Tibial nerve (tissue), 4 donors: ENCODE measurements around the gene SLC44A2.

Experiments used
- EP300 ChIP-seq, 2 donors: sonication (generic); formaldehyde crosslinking; IDR thresholded peaks; one replicate each; pipeline ENCODE4 v1.6.1; 2017; ENCODE audit warnings: antibody characterized with exemption in 2 of 2, mild to moderate bottlenecking in 1 of 2
- POLR2A ChIP-seq, 2 donors: fragments of 450-650 bp; IDR thresholded peaks; one replicate each; pipeline ENCODE4 v1.6.1; 2017; ENCODE audit warnings: antibody characterized with exemption in 2 of 2, mild to moderate bottlenecking in 2 of 2, moderate library complexity in 2 of 2
- TF ChIP-seq, protein P1 (sequence below), 5 experiments: fragments of 200-600 bp in 3 of 5; fragments of 450-650 bp in 2 of 5; sonication (generic) in 3 of 5; IDR thresholded peaks; one replicate each; pipeline ENCODE4 v1.5.1; 2016 to 2019; ENCODE audit warnings: antibody characterized with exemption in 5 of 5, mild to moderate bottlenecking in 3 of 5, moderate library complexity in 2 of 5

GRCh38 chr19:10691883-10692282 lies 66.5 kb downstream of the SLC44A2 start:
- no peak for TF ChIP-seq POLR2A (IDR thresholded peaks at IDR 0.05)
- TF ChIP-seq, protein P1, sequence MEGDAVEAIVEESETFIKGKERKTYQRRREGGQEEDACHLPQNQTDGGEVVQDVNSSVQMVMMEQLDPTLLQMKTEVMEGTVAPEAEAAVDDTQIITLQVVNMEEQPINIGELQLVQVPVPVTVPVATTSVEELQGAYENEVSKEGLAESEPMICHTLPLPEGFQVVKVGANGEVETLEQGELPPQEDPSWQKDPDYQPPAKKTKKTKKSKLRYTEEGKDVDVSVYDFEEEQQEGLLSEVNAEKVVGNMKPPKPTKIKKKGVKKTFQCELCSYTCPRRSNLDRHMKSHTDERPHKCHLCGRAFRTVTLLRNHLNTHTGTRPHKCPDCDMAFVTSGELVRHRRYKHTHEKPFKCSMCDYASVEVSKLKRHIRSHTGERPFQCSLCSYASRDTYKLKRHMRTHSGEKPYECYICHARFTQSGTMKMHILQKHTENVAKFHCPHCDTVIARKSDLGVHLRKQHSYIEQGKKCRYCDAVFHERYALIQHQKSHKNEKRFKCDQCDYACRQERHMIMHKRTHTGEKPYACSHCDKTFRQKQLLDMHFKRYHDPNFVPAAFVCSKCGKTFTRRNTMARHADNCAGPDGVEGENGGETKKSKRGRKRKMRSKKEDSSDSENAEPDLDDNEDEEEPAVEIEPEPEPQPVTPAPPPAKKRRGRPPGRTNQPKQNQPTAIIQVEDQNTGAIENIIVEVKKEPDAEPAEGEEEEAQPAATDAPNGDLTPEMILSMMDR (IDR thresholded peaks at IDR 0.05): no peak
- no peak for TF ChIP-seq EP300 (IDR thresholded peaks at IDR 0.05)
